Ascending aorta (tissue), 2 donors: Measurements from ENCODE around the gene SCN10A. TPM values are rescaled to one million over a fixed set of nuclear protein-coding genes. Genes with fewer than 3 reads are reported as not detected.

Source experiments
- DNase-seq, 2 donors: peaks; one replicate each; pipeline ENCODE4 v3.0.0-alpha.2; 2019; ENCODE audit warnings: low spot score in 2 of 2
- H3K27ac ChIP-seq, 2 donors: fragments of 200-600 bp; sonication (generic); one replicate each; pipeline ENCODE4 v1.5.1; 2016 to 2017; ENCODE audit warnings: mild to moderate bottlenecking in 1 of 2
- H3K27me3 ChIP-seq: fragments of 200-600 bp; sonication (generic); one replicate; pipeline ENCODE4 v1.5.1; 2017
- H3K36me3 ChIP-seq, 2 donors: fragments of 200-600 bp; sonication (generic); one replicate each; pipeline ENCODE4 v1.5.1; 2016
- H3K4me1 ChIP-seq, 2 donors: fragments of 200-600 bp; sonication (generic); one replicate each; pipeline ENCODE4 v1.5.1; 2016 to 2017; ENCODE audit warnings: mild to moderate bottlenecking in 1 of 2
- H3K4me3 ChIP-seq, 2 donors: fragments of 200-600 bp; sonication (generic); one replicate each; pipeline ENCODE4 v1.5.1; 2016 to 2017; ENCODE audit warnings: mild to moderate bottlenecking in 1 of 2
- H3K9me3 ChIP-seq, 2 donors: fragments of 200-600 bp; sonication (generic); one replicate each; pipeline ENCODE4 v1.5.1; 2016
- intact Hi-C: fragments of 100-400 bp; cut with DNase I; formaldehyde crosslinking; loops from one replicate; pipeline ENCODE4 v1.15.1; 2023
- total RNA-seq: library from RNA; depleted of rRNA; stranded (reverse); fragments of >200 nt; gene quantifications from one replicate; pipeline ENCODE4 v1.1.0, GENCODE V29; 2016
- TF ChIP-seq, protein P1 (sequence below), 3 experiments: fragments of 200-600 bp in 2 of 3; fragments of 450-650 bp in 1 of 3; sonication (generic) in 2 of 3; IDR thresholded peaks; one replicate each; pipeline ENCODE4 v1.5.1; 2016 to 2019; ENCODE audit warnings: antibody characterized with exemption in 3 of 3, mild to moderate bottlenecking in 1 of 3, moderate library complexity in 1 of 3

Gene SCN10A
- total RNA-seq = not detected

DNA sequence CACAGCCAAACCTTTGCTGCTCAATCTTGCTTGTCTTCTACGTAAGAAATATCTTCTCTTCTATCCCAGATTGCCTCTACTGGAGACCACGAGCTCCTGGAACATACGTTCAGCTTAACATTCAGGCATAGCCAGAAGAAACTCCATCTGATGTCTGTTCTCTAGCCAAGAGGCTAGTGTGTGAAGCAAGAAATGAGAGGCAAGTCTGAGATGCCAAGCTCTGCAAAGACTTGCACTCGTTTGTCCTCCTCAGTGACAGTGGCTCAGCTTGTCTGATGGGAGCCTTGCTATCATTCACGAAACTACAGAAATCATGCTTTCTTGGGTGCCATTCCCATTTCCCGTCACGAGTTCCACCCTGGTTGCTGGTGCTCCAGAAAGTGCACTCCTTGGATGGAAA is at the start of gene SCN10A:
TSS of gene SCN10A (minus strand) at position 192 of the 400 bp plus-strand sequence. CDS start 22,207 bp downstream, outside the sequence.
- Histone ChIP-seq H3K4me3 (no peak within 1 kb of the TSS), H3K27me3 (no peaks in the 10 kb centered on the region), H3K4me1 (no peaks in the 10 kb centered on the region), H3K36me3 (no peaks in the 10 kb centered on the region), H3K27ac (no peak within 1 kb of the TSS), H3K9me3 (no peaks in the 10 kb centered on the region)
- TF ChIP-seq, protein P1, sequence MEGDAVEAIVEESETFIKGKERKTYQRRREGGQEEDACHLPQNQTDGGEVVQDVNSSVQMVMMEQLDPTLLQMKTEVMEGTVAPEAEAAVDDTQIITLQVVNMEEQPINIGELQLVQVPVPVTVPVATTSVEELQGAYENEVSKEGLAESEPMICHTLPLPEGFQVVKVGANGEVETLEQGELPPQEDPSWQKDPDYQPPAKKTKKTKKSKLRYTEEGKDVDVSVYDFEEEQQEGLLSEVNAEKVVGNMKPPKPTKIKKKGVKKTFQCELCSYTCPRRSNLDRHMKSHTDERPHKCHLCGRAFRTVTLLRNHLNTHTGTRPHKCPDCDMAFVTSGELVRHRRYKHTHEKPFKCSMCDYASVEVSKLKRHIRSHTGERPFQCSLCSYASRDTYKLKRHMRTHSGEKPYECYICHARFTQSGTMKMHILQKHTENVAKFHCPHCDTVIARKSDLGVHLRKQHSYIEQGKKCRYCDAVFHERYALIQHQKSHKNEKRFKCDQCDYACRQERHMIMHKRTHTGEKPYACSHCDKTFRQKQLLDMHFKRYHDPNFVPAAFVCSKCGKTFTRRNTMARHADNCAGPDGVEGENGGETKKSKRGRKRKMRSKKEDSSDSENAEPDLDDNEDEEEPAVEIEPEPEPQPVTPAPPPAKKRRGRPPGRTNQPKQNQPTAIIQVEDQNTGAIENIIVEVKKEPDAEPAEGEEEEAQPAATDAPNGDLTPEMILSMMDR (IDR thresholded peaks at IDR 0.05) = no peak
- no peak for DNase-seq
- intact Hi-C loops = no loop called here

DNA sequence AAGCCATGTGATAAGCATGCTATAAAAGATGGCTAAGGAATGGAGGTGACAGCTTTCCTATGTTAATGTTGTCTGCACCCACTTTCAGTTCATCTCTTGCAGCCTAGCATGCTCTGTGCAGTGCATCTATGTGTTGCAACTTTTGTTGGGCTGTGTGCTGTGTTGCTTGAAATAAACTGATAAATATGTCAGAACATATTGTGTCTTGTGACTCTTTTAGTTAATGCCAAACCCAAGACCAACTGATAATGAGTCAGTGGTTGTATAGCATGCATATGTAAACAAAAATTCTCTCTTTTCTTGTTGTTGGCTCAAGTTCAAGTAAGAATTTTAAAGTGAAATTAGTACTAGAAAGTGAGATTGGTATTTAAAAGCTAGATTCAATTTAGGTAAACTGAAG is 37.0 kb upstream of the SCN10A start:
- TF ChIP-seq, protein P1 (IDR thresholded peaks at IDR 0.05) = no peak
- Histone ChIP-seq H3K27me3 (no peaks in the 10 kb centered on the region), H3K27ac (no peak overlapping the region), H3K9me3 (no peaks in the 10 kb centered on the region), H3K36me3 (no peaks in the 10 kb centered on the region), H3K4me1 (no peaks in the 10 kb centered on the region), H3K4me3 (no peak overlapping the region)
- intact Hi-C loops = no loop called here
- no peak for DNase-seq

DNA sequence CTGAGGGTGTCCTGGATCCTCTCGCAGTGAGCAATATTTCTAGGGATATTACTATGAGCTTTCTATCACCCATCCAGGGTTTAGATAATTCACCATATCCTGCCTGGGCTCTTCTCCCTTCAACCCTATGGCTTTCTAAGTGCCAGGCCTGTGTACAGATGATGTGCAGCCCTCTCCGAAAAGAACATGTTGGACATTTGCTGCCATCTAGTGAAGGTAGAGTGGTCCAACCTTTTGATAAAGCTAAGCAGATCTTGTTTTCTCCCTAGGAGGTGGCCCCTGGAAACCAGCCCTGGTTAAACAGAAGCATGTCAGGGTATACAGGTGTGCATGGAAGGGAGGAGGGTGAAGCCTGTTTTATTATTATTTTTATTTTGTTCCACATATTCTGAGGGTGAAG is 27.9 kb upstream of the SCN10A start:
- no peak overlapping the region for H3K4me3 ChIP-seq
- no peaks in the 10 kb centered on the region for H3K36me3 ChIP-seq
- TF ChIP-seq, protein P1 (IDR thresholded peaks at IDR 0.05) = peak; percentile 22 to 47 (median 30)
- H3K9me3 ChIP-seq = no peaks in the 10 kb centered on the region
- H3K27ac ChIP-seq = no peak overlapping the region
- no peak for DNase-seq
- no peaks in the 10 kb centered on the region for H3K27me3 ChIP-seq
- H3K4me1 ChIP-seq = no peaks in the 10 kb centered on the region
- intact Hi-C loops = loop anchor here (1.0 to 5.0 kb wide), 2 partner anchors 192 to 323 kb away; no protein-coding TSS in a partner anchor

DNA sequence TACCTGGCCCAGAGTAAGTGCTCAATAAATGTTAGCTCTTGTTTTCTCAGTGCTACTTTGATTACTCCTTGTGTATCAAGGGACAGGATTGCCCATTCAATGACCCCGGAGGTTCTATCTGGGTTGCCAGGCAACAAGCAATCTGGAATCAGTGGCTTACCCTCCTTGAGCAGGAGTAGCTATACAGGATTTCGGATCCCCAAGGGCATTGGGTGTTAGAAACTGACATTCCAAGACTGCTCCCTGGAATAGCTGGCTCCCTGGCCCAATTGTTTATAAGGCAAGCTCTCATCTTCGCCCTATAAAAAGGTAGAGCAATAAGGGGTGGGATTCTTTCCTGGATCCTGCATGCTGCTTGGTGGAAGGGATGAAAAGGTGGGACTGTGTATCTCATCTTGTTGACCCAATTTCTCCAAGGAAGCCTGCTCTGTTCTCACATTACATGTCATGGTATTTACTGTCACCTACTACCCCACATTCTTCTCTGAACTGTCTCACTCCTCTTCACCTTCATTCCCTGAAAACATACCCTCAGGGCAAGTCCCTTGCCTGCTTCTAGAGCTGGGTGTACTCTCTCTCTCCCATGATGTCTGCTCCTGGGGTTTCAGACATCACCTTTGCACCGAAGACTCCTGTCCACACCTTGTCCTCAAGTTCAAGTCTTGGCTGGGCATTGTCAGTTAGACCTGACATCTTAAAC is 26.4 kb upstream of the SCN10A start:
- Histone ChIP-seq H3K27ac (no peak overlapping the region), H3K4me3 (no peak overlapping the region), H3K4me1 (no peaks in the 10 kb centered on the region), H3K36me3 (no peaks in the 10 kb centered on the region), H3K9me3 (no peaks in the 10 kb centered on the region), H3K27me3 (no peaks in the 10 kb centered on the region)
- DNase-seq = no peak
- intact Hi-C loops = loop anchor here (5.0 kb wide), 1 partner anchor 190 kb away; no protein-coding TSS in a partner anchor
- TF ChIP-seq, protein P1 (IDR thresholded peaks at IDR 0.05) = no peak

DNA sequence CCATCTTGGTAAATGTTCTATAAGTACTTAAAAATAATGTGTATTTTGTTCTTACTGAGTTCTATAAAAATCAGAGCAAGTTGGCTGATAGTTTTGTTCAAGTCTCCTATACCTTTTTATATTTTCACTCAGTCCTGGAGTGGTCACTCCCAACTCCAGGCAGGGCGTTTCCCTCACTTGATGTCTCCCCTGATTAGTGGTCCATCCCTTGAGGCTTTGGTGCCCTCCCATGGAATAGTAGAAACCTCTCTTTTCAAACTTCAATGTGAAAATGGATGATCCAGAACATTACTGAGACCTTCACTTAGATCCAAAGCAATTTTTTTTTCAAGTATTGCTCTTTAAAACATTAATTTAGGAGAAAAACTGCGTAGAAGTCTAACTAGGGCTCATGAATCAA is 25.0 kb upstream of the SCN10A start:
- H3K27ac ChIP-seq = no peak overlapping the region
- no peak overlapping the region for H3K4me3 ChIP-seq
- no peaks in the 10 kb centered on the region for H3K9me3 ChIP-seq
- no peaks in the 10 kb centered on the region for H3K36me3 ChIP-seq
- DNase-seq = no peak
- H3K4me1 ChIP-seq = no peaks in the 10 kb centered on the region
- no peaks in the 10 kb centered on the region for H3K27me3 ChIP-seq
- TF ChIP-seq, protein P1 (IDR thresholded peaks at IDR 0.05) = no peak
- intact Hi-C loops = loop anchor here (5.0 kb wide), 1 partner anchor 189 kb away; no protein-coding TSS in a partner anchor
